Astrocyte of the cerebellum (primary cell): ENCODE measurements around the gene BLACAT1.
A peak's percentile ranks its signal among the peaks of the same experiment; 100 is the strongest.

Experiments used
- DNase-seq: peaks from one replicate; pipeline ENCODE4 v3.0.0-alpha.2; 2011; ENCODE audit warnings: low read depth
- H3K4me3 ChIP-seq: 2 replicates; pipeline ENCODE4 v1.5.1; 2011; ENCODE audit warnings: mild to moderate bottlenecking, low read depth, low read length, moderate library complexity
- CTCF ChIP-seq: IDR thresholded peaks from 2 replicates; pipeline ENCODE4 v1.5.1; 2012; ENCODE audit warnings: low read length, low read depth, moderate library complexity, mild to moderate bottlenecking; ENCODE audit errors: missing control alignments
- in situ Hi-C: cut with HindIII; loops from 2 replicates; pipeline ENCODE4 v1.10.0; 2017; ENCODE audit warnings: low sequenced_read_pairs

Gene BLACAT1

GRCh38 chr1:205455581-205456382 lies at the start of gene BLACAT1:
TSS of gene BLACAT1 (minus strand) at chr1:205456045.
- H3K4me3 ChIP-seq, result no peak within 1 kb of the TSS
- TF ChIP-seq CTCF, result no peak
- DNase-seq, result no peak
- in situ Hi-C loops, result no loop called here

GRCh38 chr1:205505076-205505729 lies 49.4 kb upstream of the BLACAT1 start:
- H3K4me3 ChIP-seq, result peak overlapping the region; percentile 45
- no peak for DNase-seq
- in situ Hi-C loops, result no loop called here
- no peak for TF ChIP-seq CTCF

GRCh38 chr1:205504311-205505075 lies 48.6 kb upstream of the BLACAT1 start, which contains the start of gene CDK18:
TSS of gene CDK18 (plus strand) at chr1:205504669. CDS start at chr1:205523168, 18,499 bp downstream.
- DNase-seq, result no peak
- in situ Hi-C loops, result no loop called here
- H3K4me3 ChIP-seq, result peak within 1 kb of the TSS; percentile 45
- TF ChIP-seq CTCF, result no peak

GRCh38 chr1:205502992-205503391 lies 47.1 kb upstream of the BLACAT1 start:
- TF ChIP-seq CTCF, result no peak
- no peak overlapping the region for H3K4me3 ChIP-seq
- DNase-seq, result no peak
- in situ Hi-C loops, result no loop called here

- in situ Hi-C loops, result no loop called here
- no peak for TF ChIP-seq CTCF
- no peak for DNase-seq
- H3K4me3 ChIP-seq, result no peak overlapping the region
Observed at GRCh38 chr1:205502111-205502810, 46.4 kb upstream of the BLACAT1 start.
